HL-60 (cell line): ENCODE data around the gene CD79B.

Source experiments
- CTCF ChIP-seq: IDR thresholded peaks from one replicate; pipeline ENCODE4 v1.5.1; 2011; ENCODE audit warnings: low read length, control low read depth, inconsistent platforms; ENCODE audit not compliant: insufficient read depth
- GABPA ChIP-seq: IDR thresholded peaks from 2 replicates; pipeline ENCODE4 v1.6.1; 2012; ENCODE audit warnings: low read depth
- POLR2AphosphoS5 ChIP-seq: IDR thresholded peaks from 2 replicates; pipeline ENCODE4 v1.6.1; 2012; ENCODE audit warnings: low read depth

- TF ChIP-seq CTCF (no peak), GABPA (no peak), POLR2AphosphoS5 (no peak)
Measured at GRCh38 chr17:63950940-63951907, 19.1 kb upstream of the CD79B start.
